Small intestine (tissue), 7 donors: ENCODE results near the gene LRRC8C. TPM values are rescaled to one million over a fixed set of nuclear protein-coding genes. Genes with fewer than 3 reads are reported as not detected.

ENCODE experiments used
- DNase-seq, 2 donors: peaks; one replicate each; pipeline versions ENCODE4 v3.0.0 to v3.0.0-alpha.2; 2013
- FAIRE-seq: peaks from 2 replicates; lab custom pipeline; 2012; peaks lifted over from hg19 to GRCh38; lab: Jason Lieb, UNC
- H3K27ac ChIP-seq, 3 donors: one replicate each; pipeline ENCODE4 v1.5.1; 2013; ENCODE audit warnings: low read length in 2 of 3, mild to moderate bottlenecking in 2 of 3, control low read depth in 1 of 3, inconsistent platforms in 1 of 3, low read depth in 1 of 3, moderate library complexity in 1 of 3
- H3K27me3 ChIP-seq, 3 donors: one replicate each; pipeline ENCODE4 v1.6.1; 2013; ENCODE audit warnings: low read length in 3 of 3, inconsistent platforms in 1 of 3; ENCODE audit not compliant: control insufficient read depth in 3 of 3, insufficient read depth in 3 of 3
- H3K36me3 ChIP-seq, 3 donors: one replicate each; pipeline ENCODE4 v1.6.1; 2013; ENCODE audit warnings: low read length in 3 of 3, inconsistent platforms in 1 of 3, low read depth in 1 of 3, mild to moderate bottlenecking in 1 of 3, moderate library complexity in 1 of 3; ENCODE audit not compliant: control insufficient read depth in 3 of 3, insufficient read depth in 2 of 3
- H3K4me1 ChIP-seq, 3 donors: one replicate each; pipeline ENCODE4 v1.6.1; 2013; ENCODE audit warnings: low read length in 2 of 3, inconsistent platforms in 1 of 3, low read depth in 1 of 3, mild to moderate bottlenecking in 1 of 3, moderate library complexity in 1 of 3; ENCODE audit not compliant: control insufficient read depth in 3 of 3, insufficient read depth in 2 of 3
- H3K4me3 ChIP-seq, 3 donors: one replicate each; pipeline ENCODE4 v1.5.1; 2013; ENCODE audit warnings: low read length in 3 of 3, control low read depth in 1 of 3, inconsistent platforms in 1 of 3, low read depth in 1 of 3, mild to moderate bottlenecking in 1 of 3, moderate library complexity in 1 of 3
- H3K9me3 ChIP-seq, 2 donors: one replicate each; pipeline ENCODE4 v1.6.1; 2013; ENCODE audit warnings: low read depth in 1 of 2, low read length in 1 of 2; ENCODE audit not compliant: control insufficient read depth in 2 of 2, insufficient read depth in 1 of 2
- WGBS, 3 donors: extraction: QIAGEN DNeasy Blood & Tissue Kit; methylation state at CpG; one replicate each; pipeline ENCODE4 v1.1.7; 2013; 5-methylcytosine and 5-hydroxymethylcytosine counted together
- polyA plus RNA-seq, 4 donors: library from polyadenylated mRNA; stranded (reverse) in 3 of 4; unstranded in 1 of 4; fragments of 200-250 nt in 3 of 4; fragments of 120-200 nt in 1 of 4; gene quantifications; one replicate each; pipeline versions ENCODE4 v1.2.1 to v1.2.3, GENCODE V29; 2013
- donor health status: healthy with polysubstance abuse.
- donor health status: control.
- donor health status: control.
- donor health status: Bipolar disorder and iron deficiency.
- donor health status: healthy.

The LRRC8C gene
- polyA plus RNA-seq, 4 donors, result 0.22 to 3.2 (median 1.5) TPM

DNA sequence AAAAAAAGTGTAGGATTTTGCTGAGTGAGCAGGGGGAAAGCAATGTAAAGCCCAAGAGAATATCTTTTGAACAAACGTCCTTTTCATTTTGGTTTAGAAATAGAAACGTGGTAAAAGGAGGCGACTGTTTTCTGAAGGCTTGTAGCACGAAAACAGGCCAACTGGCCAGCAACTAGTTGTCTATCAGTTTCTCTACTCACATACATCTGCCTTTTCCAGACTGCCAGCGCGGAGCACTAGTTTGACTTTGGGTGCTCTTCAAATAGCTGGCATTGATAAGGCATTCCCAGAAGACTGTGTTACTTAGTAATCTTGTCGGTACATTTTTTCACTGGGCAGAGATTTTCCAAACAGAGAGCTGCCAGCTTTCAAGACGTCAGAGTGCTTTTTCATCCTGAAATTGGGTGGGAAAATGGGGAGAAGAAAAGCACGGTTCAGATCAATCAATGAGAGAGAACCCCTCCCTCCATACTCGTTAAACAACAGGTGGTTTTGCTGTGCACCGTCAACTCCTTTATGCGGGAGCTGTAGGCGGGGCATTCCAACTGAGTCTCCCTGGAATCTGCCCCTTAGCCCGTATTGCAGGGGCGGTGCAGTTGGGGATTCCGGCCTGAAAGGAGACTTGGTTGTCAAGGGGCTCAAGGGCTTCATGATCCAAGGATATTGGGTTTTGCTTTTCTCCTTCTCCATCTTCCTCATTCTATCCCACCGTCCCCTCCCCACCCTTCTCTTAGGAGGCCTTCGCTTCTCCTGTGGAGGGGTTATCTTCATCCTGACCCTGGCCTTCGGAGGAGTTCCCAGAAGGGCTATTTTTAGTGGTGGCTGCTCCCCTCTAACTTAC lies 884 bp upstream of the LRRC8C start:
- Histone ChIP-seq H3K36me3 (no peaks in the 10 kb centered on the region), H3K27ac (peak overlapping the region; percentile 1 to 85 (median 46)), H3K4me3 (peak overlapping the region; percentile 67 to 86 (median 69)), H3K9me3 (no peaks in the 10 kb centered on the region), H3K27me3 (peaks cover 0 to 14% (median 0%) of the 10 kb centered on the region in 3 donors), H3K4me1 (peaks cover 0 to 16% (median 6%) of the 10 kb centered on the region in 3 donors)
- 23 to 34% (median 27%) methylated on average over 19 of the region's 19 CpGs for WGBS, 3 donors
- peak; percentile 6 to 47 for DNase-seq
- FAIRE-seq, result no peak

DNA sequence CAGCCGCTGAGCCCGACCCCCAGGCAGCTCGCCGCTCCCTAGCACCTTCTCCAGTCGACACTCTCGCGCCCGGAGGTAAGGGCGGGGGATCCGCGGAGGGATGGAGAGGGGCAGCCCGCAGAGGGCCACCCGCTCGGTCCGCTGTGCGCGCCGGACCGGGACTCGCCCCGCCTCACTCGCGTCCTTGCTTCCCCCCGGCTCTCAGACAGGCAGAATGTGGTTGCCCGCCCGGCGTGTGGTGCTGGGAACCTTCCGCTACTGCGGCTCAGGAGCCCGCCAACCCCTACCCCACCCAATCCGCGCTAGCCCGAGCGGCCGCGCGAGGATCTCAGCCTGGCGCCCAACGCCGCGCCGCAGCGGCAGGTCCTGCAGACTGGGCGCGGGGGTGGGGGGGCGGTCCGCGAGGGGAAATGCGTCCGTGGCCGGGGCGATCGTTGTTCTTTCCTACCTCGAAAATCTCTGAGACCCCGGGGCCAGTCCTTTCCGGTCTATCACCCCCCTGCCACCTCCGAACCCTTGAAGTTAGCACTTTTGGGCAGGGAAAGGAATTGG lies 404 bp downstream of the LRRC8C start:
- Histone ChIP-seq H3K27me3 (peaks cover 0 to 14% (median 0%) of the 10 kb centered on the region in 3 donors), H3K9me3 (no peaks in the 10 kb centered on the region), H3K27ac (peak overlapping the region; percentile 32 to 94 (median 52)), H3K36me3 (no peaks in the 10 kb centered on the region), H3K4me1 (peaks cover 0 to 16% (median 6%) of the 10 kb centered on the region in 3 donors), H3K4me3 (peak overlapping the region; percentile 67 to 86 (median 69))
- FAIRE-seq, result no peak
- DNase-seq, result peak; percentile 19 to 59
- 0 to 1% (median 1%) methylated on average over 49 to 57 of the region's 57 CpGs for WGBS, 3 donors

GRCh38 chr1:89633800-89634625 lies 1.1 kb downstream of the LRRC8C start:
- peaks cover 0 to 16% (median 6%) of the 10 kb centered on the region in 3 donors for H3K4me1 ChIP-seq
- peak; percentile 18 to 38 for DNase-seq
- 11 to 18% (median 12%) methylated on average over 32 of the region's 32 CpGs for whole genome bisulfite sequencing, 3 donors
- H3K27me3 ChIP-seq, result peaks cover 0 to 14% (median 0%) of the 10 kb centered on the region in 3 donors
- peak overlapping the region in 1 of 3 donors; percentile 94 for H3K27ac ChIP-seq
- no peaks in the 10 kb centered on the region for H3K9me3 ChIP-seq
- no peaks in the 10 kb centered on the region for H3K36me3 ChIP-seq
- FAIRE-seq, result no peak
- H3K4me3 ChIP-seq, result peak overlapping the region; percentile 67 to 86 (median 69)

GRCh38 chr1:89635825-89636815 lies 3.2 kb downstream of the LRRC8C start:
- Histone ChIP-seq H3K36me3 (no peaks in the 10 kb centered on the region), H3K4me1 (peaks cover 0 to 16% (median 6%) of the 10 kb centered on the region in 3 donors), H3K9me3 (no peaks in the 10 kb centered on the region), H3K27me3 (peaks cover 0 to 14% (median 0%) of the 10 kb centered on the region in 3 donors), H3K27ac (no peak overlapping the region), H3K4me3 (no peak overlapping the region)
- 72 to 80% (median 79%) methylated on average over 6 of the region's 6 CpGs for whole genome bisulfite sequencing, 3 donors
- FAIRE-seq, result no peak
- DNase-seq, result no peak

DNA sequence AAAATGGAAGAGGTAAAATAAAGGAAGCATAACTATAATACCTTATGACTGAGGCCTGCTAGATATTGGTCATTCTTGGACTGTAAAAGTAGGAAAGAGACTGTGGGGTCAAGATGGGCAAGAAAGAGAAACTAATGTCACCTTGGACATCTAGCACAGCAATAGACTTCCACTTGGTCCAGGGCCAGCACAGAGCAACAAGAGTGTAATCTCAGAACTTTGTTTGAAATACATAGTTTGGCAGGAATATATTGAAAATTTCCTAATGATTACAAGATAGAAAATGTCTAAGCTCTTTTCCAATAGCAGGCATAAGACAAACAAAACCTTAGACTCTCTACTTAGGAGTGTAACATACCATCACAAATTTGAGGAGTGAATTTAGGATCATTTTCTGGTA lies 4.6 kb downstream of the LRRC8C start:
- peaks cover 0 to 14% (median 0%) of the 10 kb centered on the region in 3 donors for H3K27me3 ChIP-seq
- H3K4me3 ChIP-seq, result no peak overlapping the region
- FAIRE-seq (no peak), DNase-seq (no peak)
- peaks cover 0 to 9% (median 0%) of the 10 kb centered on the region in 3 donors for H3K4me1 ChIP-seq
- no peaks in the 10 kb centered on the region for H3K36me3 ChIP-seq
- no peak overlapping the region for H3K27ac ChIP-seq
- H3K9me3 ChIP-seq, result no peaks in the 10 kb centered on the region

GRCh38 chr1:89640440-89640839 lies 7.5 kb downstream of the LRRC8C start:
- Histone ChIP-seq H3K9me3 (no peaks in the 10 kb centered on the region), H3K4me3 (no peak overlapping the region), H3K4me1 (no peaks in the 10 kb centered on the region), H3K27me3 (no peaks in the 10 kb centered on the region), H3K36me3 (no peaks in the 10 kb centered on the region), H3K27ac (no peak overlapping the region)
- FAIRE-seq (no peak), DNase-seq (no peak)

GRCh38 chr1:89641781-89642180 lies 8.9 kb downstream of the LRRC8C start:
- FAIRE-seq, result no peak
- peak in 1 of 2 donors; percentile 9 for DNase-seq
- Histone ChIP-seq H3K36me3 (no peaks in the 10 kb centered on the region), H3K4me3 (no peak overlapping the region), H3K27ac (no peak overlapping the region), H3K9me3 (no peaks in the 10 kb centered on the region), H3K4me1 (no peaks in the 10 kb centered on the region), H3K27me3 (no peaks in the 10 kb centered on the region)
- 64 to 73% (median 70%) methylated on average over 4 of the region's 4 CpGs for WGBS, 3 donors
